ENCODE measurements around the gene NADK.

The NADK gene

GRCh38 chr1:1785666-1786065 lies 7.4 kb upstream of the NADK start:
- DNase-seq, result no peak

GRCh38 chr1:1784933-1785332 lies 6.7 kb upstream of the NADK start:
- DNase-seq, result no peak

- DNase-seq, result no peak
Measured at GRCh38 chr1:1783320-1783719, 5.0 kb upstream of the NADK start.

- DNase-seq, result peak; percentile 75 to 85 (median 82)
Measured at GRCh38 chr1:1782399-1783221, 4.3 kb upstream of the NADK start.

GRCh38 chr1:1781526-1781903 lies 3.2 kb upstream of the NADK start:
- peak in 1 of 4 experiments; percentile 20 for DNase-seq

GRCh38 chr1:1780598-1781525 lies 2.6 kb upstream of the NADK start:
- DNase-seq, result no peak

GRCh38 chr1:1779691-1780597 lies 1.7 kb upstream of the NADK start:
- peak; percentile 93 to 98 (median 94) for DNase-seq

GRCh38 chr1:1779320-1779675 lies 1.0 kb upstream of the NADK start:
- peak in 2 of 4 experiments; percentile 30 to 37 for DNase-seq

- DNase-seq, result peak; percentile 95 to 97 (median 96)
Measured at GRCh38 chr1:1778663-1779319, 521 bp upstream of the NADK start.

GRCh38 chr1:1777583-1777899 lies 729 bp downstream of the NADK start:
- peak in 3 of 4 experiments; percentile 36 to 45 (median 39) for DNase-seq

GRCh38 chr1:1776672-1777582 lies 1.3 kb downstream of the NADK start:
- DNase-seq, result no peak

GRCh38 chr1:1775327-1776226 lies 2.7 kb downstream of the NADK start:
- DNase-seq, result peak; percentile 42 to 68 (median 56)

- no peak for DNase-seq
Measured at GRCh38 chr1:1773874-1774273, 4.4 kb downstream of the NADK start.

- no peak for DNase-seq
Measured at GRCh38 chr1:1771096-1771495, 7.2 kb downstream of the NADK start.

- no peak for DNase-seq
Measured at GRCh38 chr1:1770102-1770501, 8.2 kb downstream of the NADK start.

GRCh38 chr1:1768249-1768992 lies 9.8 kb downstream of the NADK start:
- DNase-seq, result no peak

- peak in 3 of 4 experiments; percentile 26 to 36 (median 29) for DNase-seq
Measured at GRCh38 chr1:1764876-1765470, 13.3 kb downstream of the NADK start.

All from suppressor macrophage (primary cell).